B cell (primary cell): ENCODE measurements around the gene VCPKMT. TPM values are rescaled to one million over a fixed set of nuclear protein-coding genes. Genes with fewer than 3 reads are reported as not detected.

Experiments used
- ATAC-seq: fragments of 200-7000 bp; cut with Tn5 transposase; one replicate; pipeline ENCODE4 v1.10.0; 2021; ENCODE audit warnings: low read depth, mild to moderate bottlenecking, moderate number of reproducible peaks, moderate library complexity
- CTCF ChIA-PET: fragments of 350-600 bp; sonication (Branson Sonifier 250); formaldehyde crosslinking; loops from one replicate; lab custom pipeline; 2021; ENCODE audit warnings: antibody characterized with exemption, inconsistent platforms; lab: Charles Lee
- POLR2A ChIA-PET: fragments of 350-600 bp; sonication (Branson Sonifier 250); formaldehyde crosslinking; loops from one replicate; lab custom pipeline; 2021; ENCODE audit warnings: antibody characterized with exemption; lab: Charles Lee
- DNase-seq: peaks from one replicate; pipeline ENCODE4 v3.0.0; 2013
- H2AFZ ChIP-seq: 2 replicates; pipeline ENCODE4 v1.6.1; 2012; ENCODE audit warnings: mild to moderate bottlenecking, low read depth, low read length; ENCODE audit not compliant: insufficient read depth, poor library complexity, severe bottlenecking
- H3K27ac ChIP-seq, 2 donors: 1 replicate in 1 of 2; 2 replicates in 1 of 2; pipeline ENCODE4 v1.5.1; 2012 to 2013; ENCODE audit warnings: low read length in 2 of 2, mild to moderate bottlenecking in 2 of 2, moderate library complexity in 1 of 2
- H3K27me3 ChIP-seq, 4 experiments: fragments of 200-600 bp in 1 of 4; sonication (generic) in 1 of 4; replicated peaks in 1 of 4; 1 replicate in 2 of 4; 2 replicates in 2 of 4; pipeline versions ENCODE4 v1.6.1 to v1.7.0; 2013 to 2016; ENCODE audit warnings: low read length in 3 of 4, mild to moderate bottlenecking in 2 of 4, mixed read lengths in 1 of 4, moderate library complexity in 1 of 4; ENCODE audit not compliant: insufficient read depth in 4 of 4, control insufficient read depth in 3 of 4; ENCODE audit errors: control extremely low read depth in 1 of 4
- H3K36me3 ChIP-seq, 2 experiments: replicated peaks in 1 of 2; 1 replicate in 1 of 2; 2 replicates in 1 of 2; pipeline versions ENCODE4 v1.6.1 to v1.7.1; 2013; ENCODE audit warnings: low read length in 1 of 2; ENCODE audit not compliant: insufficient read depth in 2 of 2, control insufficient read depth in 1 of 2; ENCODE audit errors: control extremely low read depth in 1 of 2, extremely low read depth in 1 of 2
- H3K4me1 ChIP-seq, 2 donors: fragments of 200-600 bp in 1 of 2; sonication (generic) in 1 of 2; 1 replicate in 1 of 2; 2 replicates in 1 of 2; pipeline versions ENCODE4 v1.5.1 to v1.6.1; 2013 to 2017; ENCODE audit warnings: low read length in 2 of 2; ENCODE audit not compliant: control insufficient read depth in 2 of 2, insufficient read depth in 2 of 2
- H3K4me2 ChIP-seq: replicated peaks from 2 replicates; pipeline ENCODE3; 2012; ENCODE audit warnings: mild to moderate bottlenecking, low read depth, low read length; ENCODE audit not compliant: poor library complexity, severe bottlenecking
- H3K4me3 ChIP-seq, 5 experiments: fragments of 200-600 bp in 1 of 5; sonication (generic) in 1 of 5; 1 replicate in 3 of 5; 2 replicates in 2 of 5; pipeline versions ENCODE4 v1.5.1 to v1.7.0; 2011 to 2016; ENCODE audit warnings: low read length in 4 of 5, mild to moderate bottlenecking in 4 of 5, low read depth in 2 of 5, control low read depth in 1 of 5, moderate library complexity in 1 of 5; ENCODE audit not compliant: insufficient read depth in 1 of 5; ENCODE audit errors: control extremely low read depth in 1 of 5, extremely low read depth in 1 of 5
- H3K79me2 ChIP-seq: fragments of 200-600 bp; sonication (generic); one replicate; pipeline ENCODE4 v1.6.0; 2016; ENCODE audit warnings: low read length; ENCODE audit not compliant: control insufficient read depth, insufficient read depth
- H3K9ac ChIP-seq: fragments of 200-600 bp; sonication (generic); 2 replicates; pipeline ENCODE4 v1.6.1; 2017; ENCODE audit warnings: mild to moderate bottlenecking, low read length, moderate library complexity
- H3K9me3 ChIP-seq, 3 donors: one replicate each; pipeline versions ENCODE4 v1.6.1 to v1.7.1; 2013; ENCODE audit warnings: low read length in 2 of 3; ENCODE audit not compliant: control insufficient read depth in 2 of 3, insufficient read depth in 1 of 3; ENCODE audit errors: control extremely low read depth in 1 of 3
- H4K20me1 ChIP-seq: 2 replicates; pipeline ENCODE4 v1.6.0; 2012; ENCODE audit warnings: mild to moderate bottlenecking, low read length; ENCODE audit not compliant: insufficient read depth, control insufficient read depth, poor library complexity, severe bottlenecking
- H3K27ac Mint-ChIP-seq: one replicate; pipeline ENCODE4 v1.8.0; 2021; ENCODE audit warnings: mixed read lengths
- H3K27me3 Mint-ChIP-seq: one replicate; pipeline ENCODE4 v1.8.0; 2021; ENCODE audit warnings: mixed read lengths
- H3K4me1 Mint-ChIP-seq: one replicate; pipeline ENCODE4 v1.8.0; 2021; ENCODE audit warnings: mixed read lengths
- H3K4me3 Mint-ChIP-seq: one replicate; pipeline ENCODE4 v1.8.0; 2021; ENCODE audit warnings: mixed read lengths
- H3K9me3 Mint-ChIP-seq: one replicate; pipeline ENCODE4 v1.8.0; 2022; ENCODE audit warnings: mixed read lengths; ENCODE audit not compliant: insufficient read depth
- CTCF ChIP-seq: fragments of 200-600 bp; IDR thresholded peaks from one replicate; pipeline ENCODE4 v1.8.0; 2022; ENCODE audit warnings: antibody characterized with exemption, mild to moderate bottlenecking
- EZH2 ChIP-seq: IDR thresholded peaks from 2 replicates; pipeline ENCODE4 v1.6.1; 2012; ENCODE audit warnings: borderline replicate concordance, low read depth, mild to moderate bottlenecking, moderate library complexity, low read length; ENCODE audit not compliant: insufficient read depth, poor library complexity, severe bottlenecking
- WGBS: methylation state at CpG from one replicate; pipeline ENCODE4 v1.1.5; 2013; ENCODE audit warnings: missing lambda C conversion rate; ENCODE audit not compliant: insufficient coverage; 5-methylcytosine and 5-hydroxymethylcytosine counted together
- intact Hi-C: fragments of 100-400 bp; cut with micrococcal nuclease; formaldehyde crosslinking; loops from one replicate; pipeline ENCODE4 v1.10.0; 2022
- polyA plus RNA-seq: library from polyadenylated mRNA; depleted of rRNA; stranded (reverse); fragments of >200 nt; gene quantifications from 2 replicates; pipeline ENCODE4 v1.2.3, GENCODE V29; 2012
- total RNA-seq, 2 donors: library from RNA; stranded (reverse); fragments of 120-200 nt in 1 of 2; gene quantifications; 1 replicate in 1 of 2; 2 replicates in 1 of 2; pipeline versions ENCODE4 v1.2.3 to v1.2.4, GENCODE V29; 2013 to 2022

The VCPKMT gene
- total and polyA plus RNA-seq, 2 donors (not counting 1 experiment from before 2014, with no cell fraction given) = 27.1 to 40.3 TPM

- Histone ChIP-seq H3K9ac (peak overlapping the region; percentile 72), H3K4me3 (peak overlapping the region in 4 of 5 experiments; percentile 3 to 68 (median 46)), H3K9me3 (no peaks in the 10 kb centered on the region), H3K27ac (peak overlapping the region in 1 of 2 donors; percentile 88), H3K36me3 (peaks cover 6 to 18% of the 10 kb centered on the region in 2 experiments), H3K4me1 (peaks cover 19 to 39% of the 10 kb centered on the region in 2 donors), H3K79me2 (peaks cover 98% of the 10 kb centered on the region), H2AFZ (no peak overlapping the region), H3K27me3 (no peaks in the 10 kb centered on the region), H4K20me1 (no peaks in the 10 kb centered on the region), H3K4me2 (peak overlapping the region; percentile 67)
- DNase-seq (no peak), ATAC-seq (no peak)
- ChIA-PET CTCF (interaction anchor here (0.9 to 10.1 kb wide), 28 partner anchors 9 to 275 kb away, joined by 3 to 182 read pairs (median 7); partner anchors contain the start of genes ARF6 and NEMF), POLR2A (interaction anchor here (1.0 to 2.2 kb wide), 7 partner anchors 42 to 251 kb away, joined by 4 to 13 read pairs (median 7); partner anchors contain the start of gene NEMF)
- peak overlapping the region; percentile 76 for H3K4me3 Mint-ChIP-seq
- no peaks in the 10 kb centered on the region for H3K9me3 Mint-ChIP-seq
- intact Hi-C loops = no loop called here
- 91% methylated on average over 2 of the region's 6 CpGs for WGBS
- no peaks in the 10 kb centered on the region for H3K27me3 Mint-ChIP-seq
- peak overlapping the region; percentile 87 for H3K27ac Mint-ChIP-seq
- H3K4me1 Mint-ChIP-seq = peaks cover 44% of the 10 kb centered on the region
- TF ChIP-seq EZH2 = no peak
- TF ChIP-seq CTCF = no peak
Measured at GRCh38 chr14:50103558-50103957, 12.8 kb downstream of the VCPKMT start.

DNA sequence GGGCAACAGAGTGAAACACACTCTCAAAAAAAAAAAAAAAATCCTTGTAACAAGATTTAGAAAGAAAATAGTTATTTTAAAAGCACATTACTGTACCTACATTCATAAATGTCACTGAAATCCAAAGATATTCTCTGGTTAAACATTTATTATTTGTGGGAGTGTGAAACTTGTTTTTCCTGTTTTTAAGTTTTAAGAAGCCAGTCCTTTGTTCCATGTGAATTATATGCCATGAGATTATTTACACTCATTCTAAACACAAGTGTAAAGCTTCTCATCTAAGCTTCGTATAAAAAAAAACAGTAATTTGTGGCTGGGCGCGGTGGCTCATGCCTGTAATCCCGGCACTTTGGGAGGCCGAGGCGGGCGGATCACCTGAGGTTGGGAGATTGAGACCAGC, 15.0 kb downstream of the VCPKMT start:
- no peak overlapping the region for H3K4me3 Mint-ChIP-seq
- H3K27me3 ChIP-seq = no peaks in the 10 kb centered on the region
- H2AFZ ChIP-seq = no peak overlapping the region
- no peak for ATAC-seq
- H3K4me3 ChIP-seq = no peak overlapping the region
- no CpG with 5 or more reads among the region's 7 CpGs for WGBS
- no peak for DNase-seq
- no peak overlapping the region for H3K9ac ChIP-seq
- TF ChIP-seq CTCF (no peak), EZH2 (no peak)
- no peak overlapping the region for H3K27ac ChIP-seq
- ChIA-PET POLR2A (interaction anchor here (0.6 to 2.1 kb wide), 3 partner anchors 10 to 249 kb away, joined by 5 to 6 read pairs (median 5); partner anchors contain the start of gene NEMF), CTCF (interaction anchor here (0.9 to 10.1 kb wide), 8 partner anchors 16 to 249 kb away, joined by 4 to 182 read pairs (median 5); partner anchors contain the start of gene NEMF)
- intact Hi-C loops = no loop called here
- H3K27ac Mint-ChIP-seq = no peak overlapping the region
- H3K9me3 ChIP-seq = no peaks in the 10 kb centered on the region
- peaks cover 56% of the 10 kb centered on the region for H3K4me1 Mint-ChIP-seq
- H3K27me3 Mint-ChIP-seq = no peaks in the 10 kb centered on the region
- peaks cover 0 to 5% of the 10 kb centered on the region in 2 experiments for H3K36me3 ChIP-seq
- no peak overlapping the region for H3K4me2 ChIP-seq
- H3K79me2 ChIP-seq = peaks cover 98% of the 10 kb centered on the region
- H3K4me1 ChIP-seq = peaks cover 31 to 50% of the 10 kb centered on the region in 2 donors
- H3K9me3 Mint-ChIP-seq = no peaks in the 10 kb centered on the region
- no peaks in the 10 kb centered on the region for H4K20me1 ChIP-seq
